OCI-LY7 (cell line): ENCODE results near the gene SERPING1. TPM values are rescaled to one million over a fixed set of nuclear protein-coding genes. Genes with fewer than 3 reads are reported as not detected.
A peak's percentile ranks its signal among the peaks of the same experiment; 100 is the strongest.

Experiments
- BruUV-seq: library from RNA; stranded (reverse); fragments of 400-500 nt; replicated peaks from 2 replicates; lab custom pipeline; 2021; lab: Mats Ljungman, UMichigan
- CTCF ChIA-PET: fragments of 300-600 bp; sonication (Branson Sonifier 250); formaldehyde crosslinking; loops from one replicate; lab custom pipeline; 2022; ENCODE audit warnings: antibody characterized with exemption; ENCODE audit not compliant: unreplicated experiment; lab: Charles Lee
- POLR2A ChIA-PET: fragments of 300-600 bp; sonication (Branson Sonifier 250); formaldehyde crosslinking; loops from one replicate; lab custom pipeline; 2022; ENCODE audit warnings: antibody characterized with exemption; lab: Charles Lee
- DNase-seq: peaks from one replicate; pipeline ENCODE4 v3.0.0-alpha.2; 2015; ENCODE audit warnings: low spot score
- H2AFZ ChIP-seq: fragments of 200-600 bp; sonication (generic), shearing (Covaris generic); 2 replicates; pipeline ENCODE4 v1.6.1; 2014; ENCODE audit warnings: mild to moderate bottlenecking, antibody characterized with exemption, low read length, moderate library complexity
- H3K27ac ChIP-seq: fragments of 200-600 bp; sonication (generic); 2 replicates; pipeline ENCODE4 v1.5.1; 2014; ENCODE audit warnings: mixed run types, low read depth, mild to moderate bottlenecking, moderate library complexity, low read length, inconsistent platforms; ENCODE audit not compliant: poor library complexity, severe bottlenecking
- H3K36me3 ChIP-seq: fragments of 200-600 bp; sonication (generic); 2 replicates; pipeline ENCODE4 v1.6.1; 2014; ENCODE audit warnings: mild to moderate bottlenecking, antibody characterized with exemption, low read length, moderate library complexity, mixed read lengths; ENCODE audit not compliant: insufficient read depth
- H3K4me1 ChIP-seq: fragments of 200-600 bp; sonication (generic); 2 replicates; pipeline ENCODE4 v1.5.1; 2014; ENCODE audit warnings: mild to moderate bottlenecking, low read length; ENCODE audit not compliant: insufficient read depth, poor library complexity, severe bottlenecking
- H3K4me2 ChIP-seq: fragments of 200-600 bp; sonication (generic); 2 replicates; pipeline ENCODE4 v1.6.1; 2014; ENCODE audit warnings: mild to moderate bottlenecking, low read length
- H3K4me3 ChIP-seq: fragments of 200-600 bp; sonication (generic); 2 replicates; pipeline ENCODE4 v1.5.1; 2014; ENCODE audit warnings: mild to moderate bottlenecking, low read depth, low read length; ENCODE audit not compliant: poor library complexity, severe bottlenecking
- H3K79me2 ChIP-seq: fragments of 200-600 bp; sonication (generic); 2 replicates; pipeline ENCODE4 v1.6.1; 2016; ENCODE audit warnings: low read depth, mild to moderate bottlenecking, low read length, moderate library complexity, mixed read lengths; ENCODE audit not compliant: insufficient read depth
- H3K9me2 ChIP-seq: fragments of 200-600 bp; sonication (generic); 2 replicates; pipeline ENCODE4 v1.6.1; 2016; ENCODE audit warnings: mild to moderate bottlenecking, low read length, mixed read lengths; ENCODE audit not compliant: insufficient read depth
- H3K9me3 ChIP-seq: fragments of 200-600 bp; sonication (generic); 2 replicates; pipeline ENCODE4 v1.6.1; 2014; ENCODE audit warnings: mild to moderate bottlenecking, mixed run types, low read length, mixed read lengths
- H4K20me1 ChIP-seq: fragments of 200-600 bp; sonication (generic); 2 replicates; pipeline ENCODE4 v1.6.1; 2014; ENCODE audit warnings: mild to moderate bottlenecking, antibody characterized with exemption, low read length, moderate library complexity, mixed read lengths; ENCODE audit not compliant: insufficient read depth
- CTCF ChIP-seq: fragments of 200-600 bp; sonication (generic); conservative IDR thresholded peaks from 2 replicates; pipeline ENCODE4 v1.5.1; 2014; ENCODE audit warnings: mild to moderate bottlenecking, antibody characterized with exemption, low read length, moderate library complexity, mixed read lengths
- EZH2phosphoT487 ChIP-seq: fragments of 200-600 bp; sonication (generic); IDR thresholded peaks from 2 replicates; pipeline ENCODE4 v1.6.1; 2018; ENCODE audit warnings: low read depth, borderline replicate concordance, mild to moderate bottlenecking, mixed run types, antibody characterized with exemption, low read length, moderate library complexity, mixed read lengths
- intact Hi-C: fragments of 100-400 bp; cut with micrococcal nuclease; formaldehyde crosslinking; loops from one replicate; pipeline ENCODE4 v1.10.0; 2022; ENCODE audit not compliant: unreplicated experiment
- total RNA-seq, 2 experiments: library from RNA; depleted of rRNA in 1 of 2; stranded (reverse); fragments of >200 nt in 1 of 2; shearing (Covaris generic) in 1 of 2; gene quantifications; 2 replicates each; pipeline ENCODE4 v1.2.3, GENCODE V29; 2014 to 2022

SERPING1 gene
- total RNA-seq, 2 experiments from 2014 or later = not detected

- intact Hi-C loops = no loop called here
- Histone ChIP-seq H3K4me2 (peak within 1 kb of the TSS; percentile 78), H2AFZ (peak within 1 kb of the TSS; percentile 88), H3K4me1 (peaks cover 10% of the 10 kb centered on the region), H3K9me3 (no peaks in the 10 kb centered on the region), H3K4me3 (peak within 1 kb of the TSS; percentile 89), H4K20me1 (0 out of 2 replicates have a peak, but pooled peaks cover 9% of the 10 kb centered on the region), H3K79me2 (peaks cover 22% of the 10 kb centered on the region), H3K9me2 (no peaks in the 10 kb centered on the region), H3K27ac (peak within 1 kb of the TSS; percentile 40), H3K36me3 (peaks cover 33% of the 10 kb centered on the region)
- no peak for TF ChIP-seq CTCF
- TF ChIP-seq EZH2phosphoT487 = no peak
- CTCF ChIA-PET = no interaction called here
- DNase-seq = peak; percentile 99
- POLR2A ChIA-PET = interaction anchor here (0.6 to 2.9 kb wide), 2 partner anchors 10 to 712 kb away, joined by 3 to 12 read pairs; no protein-coding TSS in a partner anchor
- no TSS peak for BruUV-seq
Measured at GRCh38 chr11:57657194-57658022, 59.9 kb downstream of the SERPING1 start, which contains the start of gene CLP1. Gene CLP1, plus strand, starts transcription at chr11:57657762. Its CDS starts 1,715 bp downstream, at chr11:57659477.

GRCh38 chr11:57658023-57658361 lies 60.5 kb downstream of the SERPING1 start:
- ChIA-PET POLR2A (interaction anchor here (2.9 kb wide), 1 partner anchor 9 kb away, joined by 12 read pairs; no protein-coding TSS in a partner anchor), CTCF (no interaction called here)
- no peak for TF ChIP-seq CTCF
- no peak for TF ChIP-seq EZH2phosphoT487
- peak; percentile 22 for DNase-seq
- intact Hi-C loops = no loop called here
- Histone ChIP-seq H4K20me1 (0 out of 2 replicates have a peak, but pooled peaks cover 9% of the 10 kb centered on the region), H3K9me2 (no peaks in the 10 kb centered on the region), H2AFZ (peak overlapping the region; percentile 67; the same call in 1 of the 2 replicates), H3K4me3 (peak overlapping the region; percentile 89), H3K4me1 (peaks cover 8% of the 10 kb centered on the region), H3K36me3 (peaks cover 38% of the 10 kb centered on the region), H3K4me2 (peak overlapping the region; percentile 69), H3K27ac (peak overlapping the region; percentile 40), H3K9me3 (no peaks in the 10 kb centered on the region), H3K79me2 (peaks cover 22% of the 10 kb centered on the region)
- BruUV-seq = TSS peak; percentile 94

- intact Hi-C loops = no loop called here
- no peak overlapping the region for H3K4me2 ChIP-seq
- no peak for TF ChIP-seq EZH2phosphoT487
- TF ChIP-seq CTCF = no peak
- ChIA-PET POLR2A (no interaction called here), CTCF (no interaction called here)
- H2AFZ ChIP-seq = no peak overlapping the region
- no peaks in the 10 kb centered on the region for H3K9me3 ChIP-seq
- H3K27ac ChIP-seq = no peak overlapping the region
- peaks cover 7% of the 10 kb centered on the region for H3K4me1 ChIP-seq
- H3K79me2 ChIP-seq = peaks cover 22% of the 10 kb centered on the region
- H4K20me1 ChIP-seq = 0 out of 2 replicates have a peak, but pooled peaks cover 9% of the 10 kb centered on the region
- H3K4me3 ChIP-seq = no peak overlapping the region
- no peaks in the 10 kb centered on the region for H3K9me2 ChIP-seq
- no peak for DNase-seq
- H3K36me3 ChIP-seq = peaks cover 40% of the 10 kb centered on the region
- BruUV-seq = no TSS peak
Measured at GRCh38 chr11:57659669-57660068, 62.2 kb downstream of the SERPING1 start.
